Heart left ventricle (tissue), 16 donors: ENCODE data around the gene CELF2. TPM values are rescaled to one million over a fixed set of nuclear protein-coding genes. Genes with fewer than 3 reads are reported as not detected.

ENCODE experiments used
- ATAC-seq, 4 donors: fragments of 200-7000 bp; cut with Tn5 transposase; one replicate each; pipeline ENCODE4 v1.9.1; 2020 to 2022; ENCODE audit warnings: moderate library complexity in 4 of 4, mild to moderate bottlenecking in 3 of 4, moderate number of reproducible peaks in 1 of 4
- DNase-seq, 5 donors: peaks; one replicate each; pipeline ENCODE4 v3.0.0-alpha.2; 2020
- H3K27ac ChIP-seq, 12 donors: fragments of 200-600 bp; sonication (generic) in 4 of 12; one replicate each; pipeline versions ENCODE4 v1.5.0 to v1.8.0; 2016 to 2022; ENCODE audit warnings: mild to moderate bottlenecking in 2 of 12
- H3K27me3 ChIP-seq, 9 donors: fragments of 200-600 bp; sonication (generic) in 2 of 9; one replicate each; pipeline versions ENCODE4 v1.5.1 to v1.8.0; 2016 to 2022; ENCODE audit warnings: mild to moderate bottlenecking in 3 of 9
- H3K36me3 ChIP-seq, 9 donors: fragments of 200-600 bp; sonication (generic) in 2 of 9; one replicate each; pipeline versions ENCODE4 v1.5.0 to v1.8.0; 2018 to 2022; ENCODE audit warnings: mild to moderate bottlenecking in 2 of 9
- H3K4me1 ChIP-seq, 12 donors: fragments of 200-600 bp; sonication (generic) in 4 of 12; one replicate each; pipeline versions ENCODE4 v1.5.0 to v1.8.0; 2016 to 2022; ENCODE audit warnings: mild to moderate bottlenecking in 3 of 12
- H3K4me3 ChIP-seq, 12 donors: fragments of 200-600 bp; sonication (generic) in 4 of 12; one replicate each; pipeline versions ENCODE4 v1.5.0 to v1.8.0; 2017 to 2022; ENCODE audit warnings: mild to moderate bottlenecking in 9 of 12, moderate library complexity in 4 of 12
- H3K9me3 ChIP-seq, 12 donors: fragments of 200-600 bp; sonication (generic) in 4 of 12; one replicate each; pipeline versions ENCODE4 v1.5.0 to v1.8.0; 2016 to 2022; ENCODE audit warnings: mild to moderate bottlenecking in 1 of 12
- CTCF ChIP-seq, 12 donors: fragments of 200-600 bp; sonication (generic) in 4 of 12; IDR thresholded peaks; one replicate each; pipeline versions ENCODE4 v1.5.0 to v1.8.0; 2018 to 2022; ENCODE audit warnings: antibody characterized with exemption in 12 of 12, mild to moderate bottlenecking in 5 of 12
- POLR2A ChIP-seq, 2 donors: fragments of 450-650 bp; IDR thresholded peaks; one replicate each; pipeline ENCODE4 v1.6.1; 2017; ENCODE audit warnings: antibody characterized with exemption in 2 of 2, mild to moderate bottlenecking in 2 of 2, moderate library complexity in 2 of 2
- WGBS, 4 donors: extraction: QIAGEN DNeasy Blood & Tissue Kit in 2 of 4; methylation state at CpG; one replicate each; pipeline versions ENCODE4 v1.1.5 to v1.1.7; 2013 to 2018; 5-methylcytosine and 5-hydroxymethylcytosine counted together
- intact Hi-C, 10 donors: fragments of 100-400 bp; cut with DNase I; formaldehyde crosslinking; loops; one replicate each; pipeline versions ENCODE4 v1.11.1 to v1.14.2; 2022
- polyA plus RNA-seq, 2 donors: library from polyadenylated mRNA; stranded (reverse); fragments of 200-250 nt; gene quantifications; one replicate each; pipeline ENCODE4 v1.2.3, GENCODE V29; 2013
- total RNA-seq, 9 donors: library from RNA; depleted of rRNA in 2 of 9; stranded (reverse); fragments of >200 nt in 2 of 9; fragmentation: NEBNext Ultra II Directional in 3 of 9; extraction: Animal tissue kit (Norgen Biotek cat#: 25700) in 3 of 9; gene quantifications; one replicate each; pipeline versions ENCODE4 v1.1.0 to v1.2.4, GENCODE V29; 2016 to 2023
- donor health status: ischemic (EF 13 %, LVEDD 7.1; RV severe dilation, severe dysfunction).
- donor health status: healthy with polysubstance abuse.
- donor health status: DM: no; HTN: yes; CAD: no.
- donor health status: DM: no; HTN: no; CAD: no.
- donor health status: ischemic (EF 25% LVEDD 6.9; RV normal size, moderate dysfunction).
- donor health status: ischemic (EF 25% LVEDD 5.7; RV mildly dilated, moderate dysfunction).
- donor health status: healthy.
- donor health status: DM: yes; HTN: yes; CAD: no.
- donor health status: ischemic (EF 35%, LVEDD 5.7; RV mildly dilated, moderate dysfunction).
- donor health status: nonischemic (EF 11% LVEDD 7.7; RV severe dilation, severe dysfunction).
- donor health status: DM: yes; HTN: yes; CAD: no.
- donor health status: PGD.
- donor health status: ischemic (EF 29% LVEDD 5.4; RV normal size, mild dysfunction).
- donor health status: nonischemic (EF 23%, LVEDD 6.1; RV moderate dilation, normal function).

Gene CELF2
- total and polyA plus RNA-seq, 11 donors = 14.2 to 103 (median 67.1) TPM

GRCh38 chr10:11206676-11207559 is 189.2 kb downstream of the CELF2 start:
- no peaks in the 10 kb centered on the region for H3K9me3 ChIP-seq
- no peak overlapping the region for H3K27ac ChIP-seq
- WGBS, 4 donors = 75 to 80% (median 79%) methylated on average over 14 of the region's 14 CpGs
- intact Hi-C loops = no loop called here
- H3K4me1 ChIP-seq = peaks cover 6 to 85% (median 42%) of the 10 kb centered on the region in 12 donors
- TF ChIP-seq CTCF (IDR thresholded peaks at IDR 0.05) (no peak), POLR2A (IDR thresholded peaks at IDR 0.05) (no peak)
- ATAC-seq (no peak), DNase-seq (no peak)
- H3K27me3 ChIP-seq = no peaks in the 10 kb centered on the region
- H3K4me3 ChIP-seq = no peak overlapping the region
- H3K36me3 ChIP-seq = peaks cover 0 to 38% (median 0%) of the 10 kb centered on the region in 9 donors

DNA sequence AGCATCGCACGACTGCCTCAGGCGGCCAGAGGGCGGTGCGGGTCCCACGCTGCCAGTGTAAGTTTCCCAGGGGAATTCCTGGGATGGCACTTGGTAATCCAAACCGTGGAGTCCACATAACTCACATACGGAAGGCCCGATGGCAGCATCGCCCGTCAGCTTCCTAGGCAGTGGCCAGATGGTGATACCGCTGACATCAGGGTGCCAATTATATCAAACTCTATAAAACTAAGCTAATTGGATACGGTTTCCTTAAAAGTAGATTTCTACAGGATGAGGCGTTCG is 189.8 kb downstream of the CELF2 start:
- H3K27ac ChIP-seq = no peak overlapping the region
- peaks cover 6 to 91% (median 46%) of the 10 kb centered on the region in 12 donors for H3K4me1 ChIP-seq
- H3K36me3 ChIP-seq = peaks cover 0 to 37% (median 0%) of the 10 kb centered on the region in 9 donors
- H3K4me3 ChIP-seq = no peak overlapping the region
- H3K27me3 ChIP-seq = no peaks in the 10 kb centered on the region
- no peaks in the 10 kb centered on the region for H3K9me3 ChIP-seq
- ATAC-seq (no peak), DNase-seq (no peak)
- intact Hi-C loops = no loop called here
- WGBS, 4 donors = 90 to 94% (median 93%) methylated on average over 15 of the region's 15 CpGs
- no peak for TF ChIP-seq CTCF (IDR thresholded peaks at IDR 0.05)
- TF ChIP-seq POLR2A (IDR thresholded peaks at IDR 0.05) = no peak

GRCh38 chr10:11208243-11208642 is 190.6 kb downstream of the CELF2 start:
- peaks cover 6 to 94% (median 50%) of the 10 kb centered on the region in 12 donors for H3K4me1 ChIP-seq
- no peak for DNase-seq
- no peaks in the 10 kb centered on the region for H3K9me3 ChIP-seq
- H3K27ac ChIP-seq = no peak overlapping the region
- no peak overlapping the region for H3K4me3 ChIP-seq
- TF ChIP-seq CTCF (IDR thresholded peaks at IDR 0.05) (no peak), POLR2A (IDR thresholded peaks at IDR 0.05) (no peak)
- intact Hi-C loops = no loop called here
- 92 to 95% (median 94%) methylated on average over 8 of the region's 8 CpGs for WGBS, 4 donors
- H3K27me3 ChIP-seq = no peaks in the 10 kb centered on the region
- peaks cover 0 to 33% (median 0%) of the 10 kb centered on the region in 9 donors for H3K36me3 ChIP-seq
- no peak for ATAC-seq

DNA sequence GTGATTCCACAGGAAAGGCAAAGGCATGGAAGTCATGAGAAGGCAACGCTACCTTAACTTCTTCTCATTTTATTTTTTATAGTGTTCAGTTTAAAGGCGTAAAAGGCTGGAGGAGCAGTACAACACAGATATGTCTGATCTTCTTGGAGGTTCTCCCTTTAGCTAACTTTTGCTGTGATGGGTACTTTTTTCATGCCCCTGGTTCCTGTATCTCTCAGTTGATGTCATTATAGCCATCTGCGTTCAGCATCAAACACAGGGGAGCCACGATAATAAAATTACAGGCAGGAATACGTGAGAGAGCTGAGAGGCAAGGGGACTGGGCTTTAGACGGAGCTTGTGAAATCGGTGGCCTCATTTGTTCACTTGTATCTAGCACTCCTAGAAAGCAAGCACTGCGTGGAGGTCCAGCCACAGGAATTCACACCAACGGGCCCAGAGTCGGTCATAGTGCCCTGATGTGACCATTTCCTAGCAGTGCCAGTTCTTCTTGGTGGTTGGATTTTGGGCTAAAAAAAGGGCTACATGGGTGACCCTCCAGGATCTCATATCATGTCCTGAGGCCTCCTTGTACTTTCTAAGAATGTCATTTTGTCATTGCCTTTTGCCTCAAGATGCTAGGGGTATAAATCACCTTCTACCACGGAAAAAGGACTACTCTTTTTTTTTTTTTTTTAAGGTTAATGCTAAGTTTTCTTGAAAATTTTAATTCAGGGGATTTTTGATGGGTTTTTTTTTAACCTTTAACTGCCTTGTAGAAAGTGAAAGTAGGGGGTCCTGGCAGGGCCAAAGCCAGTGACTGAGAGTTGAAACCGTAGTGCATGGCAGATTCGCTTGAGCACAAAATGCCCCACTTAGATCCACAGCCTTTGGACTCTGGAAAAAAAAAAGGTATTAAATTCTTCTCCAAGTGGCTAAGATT is 191.5 kb downstream of the CELF2 start:
- Histone ChIP-seq H3K9me3 (no peaks in the 10 kb centered on the region), H3K27me3 (no peaks in the 10 kb centered on the region), H3K4me3 (peak overlapping the region in 1 of 12 donors; percentile 9), H3K36me3 (peaks cover 0 to 24% (median 0%) of the 10 kb centered on the region in 9 donors), H3K27ac (peak overlapping the region in 2 of 12 donors; percentile 31 to 54), H3K4me1 (peaks cover 6 to 93% (median 50%) of the 10 kb centered on the region in 12 donors)
- DNase-seq (no peak), ATAC-seq (no peak)
- TF ChIP-seq POLR2A (IDR thresholded peaks at IDR 0.05) (no peak), CTCF (IDR thresholded peaks at IDR 0.05) (no peak)
- 70 to 76% (median 74%) methylated on average over 13 of the region's 13 CpGs for WGBS, 4 donors
- intact Hi-C loops = no loop called here
